Regular cardiac myocyte (primary cell): ENCODE results near the gene PEX13. TPM values are rescaled to one million over a fixed set of nuclear protein-coding genes. Genes with fewer than 3 reads are reported as not detected.

Source experiments
- total RNA-seq: library from RNA; depleted of rRNA; stranded (reverse); fragments of >200 nt; gene quantifications from 2 replicates; pipeline ENCODE4 v1.2.3, GENCODE V29; 2014

PEX13 gene
- total RNA-seq: 37.0 and 43.7 TPM in 2 replicates

GRCh38 chr2:61017556-61018317, at the start of gene PEX13, which contains the start of gene PUS10:
PEX13 (plus strand) TSS chr2:61017720; CDS start chr2:61017760, 40 bp downstream.
PUS10 (minus strand) TSS chr2:61018255; CDS start chr2:61011890, 6,365 bp downstream.

GRCh38 chr2:61065714-61066709, 48.5 kb downstream of the PEX13 start, which contains the start of gene SANBR:
SANBR (plus strand) TSS chr2:61065871; CDS start chr2:61070351, 4,480 bp downstream.

Other genes starting within 250 kb of the PEX13 start
- 2.5 and 4.8 TPM in 2 replicates for gene REL, start 136.1 kb upstream of the PEX13 start, total RNA-seq
- 5.1 and 5.4 TPM in 2 replicates for gene PUS10, start 535 bp downstream of the PEX13 start, total RNA-seq
- gene SANBR, start 48.2 kb downstream of the PEX13 start, total RNA-seq: 8.7 and 10.9 TPM in 2 replicates
- 18.3 and 21.5 TPM in 2 replicates for gene C2orf74, start 144.5 kb downstream of the PEX13 start, total RNA-seq